Thyroid gland (tissue), 4 donors: ENCODE data around the gene FAM229A. TPM values are rescaled to one million over a fixed set of nuclear protein-coding genes. Genes with fewer than 3 reads are reported as not detected.

Experiments used
- DNase-seq, 2 donors: peaks; one replicate each; pipeline ENCODE4 v3.0.0-alpha.2; 2019
- H3K27ac ChIP-seq, 3 donors: fragments of 200-600 bp; sonication (generic); 1 replicate in 2 of 3; 2 replicates in 1 of 3; pipeline ENCODE4 v1.5.1; 2016 to 2019; ENCODE audit warnings: mild to moderate bottlenecking in 1 of 3, moderate library complexity in 1 of 3
- H3K27me3 ChIP-seq: fragments of 200-600 bp; sonication (generic); one replicate; pipeline ENCODE4 v1.5.1; 2019
- H3K36me3 ChIP-seq, 2 donors: fragments of 200-600 bp; sonication (generic); one replicate each; pipeline ENCODE4 v1.5.1; 2016 to 2019
- H3K4me1 ChIP-seq, 2 donors: fragments of 200-600 bp; sonication (generic); one replicate each; pipeline ENCODE4 v1.5.1; 2017 to 2019
- H3K4me3 ChIP-seq, 3 donors: fragments of 200-600 bp; sonication (generic); replicated peaks in 1 of 3; 1 replicate in 2 of 3; 2 replicates in 1 of 3; pipeline ENCODE4 v1.5.1; 2016; ENCODE audit warnings: mild to moderate bottlenecking in 1 of 3
- H3K9me3 ChIP-seq: fragments of 200-600 bp; sonication (generic); one replicate; pipeline ENCODE4 v1.5.1; 2017
- POLR2A ChIP-seq, 2 donors: fragments of 450-650 bp; IDR thresholded peaks; one replicate each; pipeline ENCODE4 v1.6.1; 2017; ENCODE audit warnings: antibody characterized with exemption in 2 of 2, mild to moderate bottlenecking in 2 of 2, moderate library complexity in 1 of 2
- WGBS, 2 donors: methylation state at CpG; one replicate each; pipeline ENCODE4 v1.1.5; 2017; 5-methylcytosine and 5-hydroxymethylcytosine counted together
- intact Hi-C: fragments of 100-400 bp; cut with DNase I; formaldehyde crosslinking; loops from one replicate; pipeline ENCODE4 v1.15.1; 2023
- total RNA-seq, 4 donors: library from RNA; depleted of rRNA; stranded (reverse); fragments of >200 nt; gene quantifications; one replicate each; pipeline ENCODE4 v1.2.3, GENCODE V29; 2016
- TF ChIP-seq, protein P1 (sequence below), 6 experiments: fragments of 200-600 bp in 3 of 6; fragments of 450-650 bp in 3 of 6; sonication (generic) in 3 of 6; IDR thresholded peaks; one replicate each; pipeline ENCODE4 v1.5.1; 2016 to 2019; ENCODE audit warnings: antibody characterized with exemption in 6 of 6, mild to moderate bottlenecking in 2 of 6, inconsistent platforms in 1 of 6, moderate library complexity in 1 of 6

The FAM229A gene, protein sequence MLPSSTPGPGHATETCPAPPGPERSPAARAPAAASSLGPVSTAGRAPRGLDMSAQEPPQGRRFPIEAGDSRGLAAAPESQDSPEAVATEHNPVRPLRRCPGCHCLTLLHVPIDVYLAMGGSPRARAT
- 10 to 100 TPM in 1 of 4 donors, 1 to 10 TPM in 3; 5.1 to 20.0 (median 7.4) TPM for total RNA-seq

DNA sequence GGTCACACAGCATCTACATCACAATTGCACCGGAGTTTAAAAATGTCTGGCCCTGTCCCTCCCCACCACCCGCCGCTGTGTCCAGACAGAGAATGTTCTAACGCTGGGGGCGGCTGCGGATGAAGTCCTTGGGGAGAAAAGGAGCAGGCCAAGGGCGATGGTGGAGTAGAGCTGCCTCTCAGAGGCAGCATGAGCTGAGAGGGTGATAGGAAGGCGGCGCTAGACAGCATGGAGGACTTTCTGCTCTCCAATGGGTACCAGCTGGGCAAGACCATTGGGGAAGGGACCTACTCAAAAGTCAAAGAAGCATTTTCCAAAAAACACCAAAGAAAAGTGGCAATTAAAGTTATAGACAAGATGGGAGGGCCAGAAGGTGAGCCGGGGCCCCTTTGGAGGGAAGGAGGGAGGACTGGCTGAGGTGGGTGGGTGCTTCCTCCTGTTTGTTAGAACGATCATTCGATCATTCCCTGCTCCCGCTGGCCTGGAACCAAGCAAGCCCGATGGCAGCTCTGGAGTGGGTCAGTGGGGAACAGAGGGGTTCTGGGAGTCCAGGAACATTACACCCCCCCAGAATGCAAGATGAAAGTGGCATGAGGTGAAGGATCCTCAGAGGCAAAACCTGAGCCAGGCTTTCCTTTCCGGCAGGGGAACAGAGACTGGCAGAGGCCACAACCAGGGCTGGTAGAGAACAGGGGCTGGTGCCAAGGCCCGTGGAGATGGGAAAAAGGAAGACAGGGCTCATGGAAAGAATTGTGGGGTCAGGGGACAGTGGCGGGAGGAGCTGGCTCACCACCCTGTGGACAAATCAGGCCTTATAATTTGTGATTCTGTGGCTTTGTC lies at the start of gene FAM229A, which contains the start of gene TSSK3:
TSS of gene FAM229A (minus strand) at position 12 of the 840 bp plus-strand sequence. CDS start 394 bp downstream, outside the sequence.
TSS of gene TSSK3 (plus strand) at position 66 of the 840 bp plus-strand sequence. CDS start at position 229, 163 bp downstream.
- TF ChIP-seq, protein P1, sequence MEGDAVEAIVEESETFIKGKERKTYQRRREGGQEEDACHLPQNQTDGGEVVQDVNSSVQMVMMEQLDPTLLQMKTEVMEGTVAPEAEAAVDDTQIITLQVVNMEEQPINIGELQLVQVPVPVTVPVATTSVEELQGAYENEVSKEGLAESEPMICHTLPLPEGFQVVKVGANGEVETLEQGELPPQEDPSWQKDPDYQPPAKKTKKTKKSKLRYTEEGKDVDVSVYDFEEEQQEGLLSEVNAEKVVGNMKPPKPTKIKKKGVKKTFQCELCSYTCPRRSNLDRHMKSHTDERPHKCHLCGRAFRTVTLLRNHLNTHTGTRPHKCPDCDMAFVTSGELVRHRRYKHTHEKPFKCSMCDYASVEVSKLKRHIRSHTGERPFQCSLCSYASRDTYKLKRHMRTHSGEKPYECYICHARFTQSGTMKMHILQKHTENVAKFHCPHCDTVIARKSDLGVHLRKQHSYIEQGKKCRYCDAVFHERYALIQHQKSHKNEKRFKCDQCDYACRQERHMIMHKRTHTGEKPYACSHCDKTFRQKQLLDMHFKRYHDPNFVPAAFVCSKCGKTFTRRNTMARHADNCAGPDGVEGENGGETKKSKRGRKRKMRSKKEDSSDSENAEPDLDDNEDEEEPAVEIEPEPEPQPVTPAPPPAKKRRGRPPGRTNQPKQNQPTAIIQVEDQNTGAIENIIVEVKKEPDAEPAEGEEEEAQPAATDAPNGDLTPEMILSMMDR (IDR thresholded peaks at IDR 0.05): no peak
- TF ChIP-seq POLR2A (IDR thresholded peaks at IDR 0.05): no peak
- WGBS, 2 donors: 59 to 69% methylated on average over 16 to 17 of the region's 17 CpGs
- Histone ChIP-seq H3K36me3 (peaks cover 17 to 18% of the 10 kb centered on the region in 2 donors), H3K27ac (peak within 1 kb of the TSS in 2 of 3 donors; percentile 44), H3K4me3 (peak within 1 kb of the TSS in 1 of 3 donors; percentile 25), H3K4me1 (peaks cover 31 to 53% of the 10 kb centered on the region in 2 donors), H3K9me3 (no peaks in the 10 kb centered on the region), H3K27me3 (no peaks in the 10 kb centered on the region)
- intact Hi-C loops: no loop called here
- no peak for DNase-seq

DNA sequence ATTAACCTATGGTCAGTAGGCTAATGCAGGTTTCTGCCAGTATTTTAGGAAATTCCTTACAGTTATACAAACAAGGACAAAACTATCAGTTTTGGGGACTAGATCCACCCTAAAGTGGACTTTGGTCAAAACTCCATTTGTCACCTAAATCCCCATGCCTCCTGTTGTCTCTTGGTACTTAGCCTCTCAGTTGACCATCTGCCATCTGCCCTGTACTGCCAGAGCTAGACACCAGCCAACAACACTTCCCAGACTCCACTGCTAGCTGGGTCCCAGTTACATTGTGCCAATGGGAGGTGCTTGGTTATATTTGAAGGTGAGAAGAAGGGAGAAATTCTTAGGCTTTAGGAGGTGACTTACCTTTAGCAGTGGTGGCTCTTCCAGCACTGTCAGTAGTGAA lies 49.0 kb upstream of the FAM229A start:
- Histone ChIP-seq H3K4me3 (no peak overlapping the region), H3K27ac (no peak overlapping the region), H3K27me3 (no peaks in the 10 kb centered on the region), H3K9me3 (no peaks in the 10 kb centered on the region), H3K4me1 (peaks cover 0 to 5% of the 10 kb centered on the region in 2 donors), H3K36me3 (no peaks in the 10 kb centered on the region)
- no peak for TF ChIP-seq POLR2A (IDR thresholded peaks at IDR 0.05)
- TF ChIP-seq, protein P1 (IDR thresholded peaks at IDR 0.05): no peak
- DNase-seq: no peak
- intact Hi-C loops: no loop called here

DNA sequence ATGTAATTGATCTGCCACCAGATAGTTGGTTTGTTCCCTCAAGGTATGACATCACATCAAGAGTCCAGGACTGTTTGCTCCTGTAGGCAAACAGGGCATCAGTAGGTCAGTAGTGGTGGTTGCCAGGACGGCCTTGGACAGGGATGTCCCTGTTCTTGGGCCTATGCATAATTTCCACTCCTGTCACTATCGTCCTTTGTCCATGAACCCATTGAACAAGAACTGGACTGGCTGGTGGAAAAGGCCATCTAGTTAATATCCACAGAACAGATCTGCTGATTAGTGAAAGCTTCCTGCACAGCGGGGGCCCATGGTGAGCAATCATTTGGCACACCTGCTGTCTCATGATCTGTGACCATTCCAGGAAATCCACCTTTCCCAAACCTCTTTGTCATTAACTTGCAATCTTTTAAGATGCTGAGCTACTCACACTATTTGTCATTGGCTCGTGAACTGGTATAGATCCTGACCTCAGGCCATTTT lies 44.4 kb upstream of the FAM229A start:
- Histone ChIP-seq H3K36me3 (no peaks in the 10 kb centered on the region), H3K27ac (no peak overlapping the region), H3K9me3 (no peaks in the 10 kb centered on the region), H3K27me3 (no peaks in the 10 kb centered on the region), H3K4me3 (no peak overlapping the region), H3K4me1 (no peaks in the 10 kb centered on the region)
- no peak for TF ChIP-seq POLR2A (IDR thresholded peaks at IDR 0.05)
- TF ChIP-seq, protein P1 (IDR thresholded peaks at IDR 0.05): no peak
- no peak for DNase-seq
- intact Hi-C loops: loop anchor here (10.0 kb wide), 1 partner anchor 468 kb away; the partner anchor contains the start of gene FNDC5
- WGBS, 2 donors: 90 to 92% methylated on average over 4 of the region's 4 CpGs

DNA sequence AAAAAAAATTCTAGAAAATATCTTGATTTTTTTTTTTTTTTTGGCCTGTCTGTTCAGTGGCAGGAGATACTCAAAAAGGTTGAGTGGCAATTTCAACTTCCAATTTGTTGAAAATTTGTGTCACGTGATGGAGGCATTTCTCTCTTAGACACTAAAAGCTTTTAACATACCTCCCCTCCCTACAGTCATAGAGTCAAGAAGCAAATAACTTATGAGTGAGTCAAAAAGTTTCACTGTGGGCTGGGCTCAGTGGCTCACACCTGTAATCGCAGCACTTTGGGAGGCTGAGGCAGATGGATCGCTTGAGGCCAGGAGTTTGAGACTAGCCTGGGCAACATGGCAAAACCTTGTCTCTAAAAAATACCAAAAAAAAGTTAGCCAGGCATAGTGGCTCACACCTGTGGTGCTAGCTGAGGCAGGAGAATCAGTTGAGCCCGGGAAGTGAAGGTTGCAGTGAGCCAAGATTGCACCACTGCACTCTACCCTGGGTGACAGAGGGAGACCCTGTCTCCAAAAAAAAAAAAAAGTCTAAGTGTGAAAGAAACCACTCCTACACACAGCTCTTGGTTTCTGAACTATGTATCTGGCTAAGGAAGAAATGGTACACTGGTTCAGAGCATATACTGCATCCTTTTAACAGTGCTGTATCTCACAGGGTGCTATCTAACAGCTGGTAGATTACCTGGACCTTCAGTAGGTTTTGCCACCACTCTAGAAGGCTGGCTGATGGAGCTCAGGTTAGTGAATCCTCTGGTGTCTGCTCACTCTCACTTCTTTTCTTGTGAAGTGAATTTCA lies 43.6 kb upstream of the FAM229A start:
- Histone ChIP-seq H3K4me3 (no peak overlapping the region), H3K27ac (no peak overlapping the region), H3K4me1 (peaks cover 0 to 2% of the 10 kb centered on the region in 2 donors), H3K36me3 (no peaks in the 10 kb centered on the region), H3K9me3 (no peaks in the 10 kb centered on the region), H3K27me3 (no peaks in the 10 kb centered on the region)
- no peak for DNase-seq
- intact Hi-C loops: loop anchor here (10.0 kb wide), 1 partner anchor 469 kb away; the partner anchor contains the start of gene FNDC5
- TF ChIP-seq, protein P1 (IDR thresholded peaks at IDR 0.05): no peak
- no peak for TF ChIP-seq POLR2A (IDR thresholded peaks at IDR 0.05)
- WGBS, 2 donors: 89 to 93% methylated on average over 4 of the region's 4 CpGs
